ENCODE measurements around the gene IPO4. TPM values are rescaled to one million over a fixed set of nuclear protein-coding genes. Genes with fewer than 3 reads are reported as not detected.

The IPO4 gene
- total and polyA plus RNA-seq, 2 of the 13 experiments (the other 11 are each of a cell fraction or from before 2014, with no cell fraction given): 39.0 to 179 TPM

DNA sequence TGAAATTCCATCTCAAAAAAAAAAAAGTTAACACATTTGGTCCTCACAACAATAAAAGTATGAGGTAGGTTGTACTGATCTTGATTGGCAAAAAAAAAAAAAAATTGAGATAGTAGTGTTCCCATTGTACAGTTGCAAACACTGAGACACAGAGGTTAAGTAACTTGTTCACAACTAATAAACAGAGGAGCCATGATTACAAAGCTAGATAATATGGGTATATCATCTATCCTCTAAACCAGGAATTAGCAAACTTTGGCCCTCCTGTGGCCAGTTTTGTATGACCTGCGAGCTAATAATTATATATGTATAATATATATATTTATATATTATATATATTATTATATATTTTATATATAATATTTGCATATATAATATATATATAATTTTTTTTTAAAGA is 54.9 kb downstream of the IPO4 start:
- no peaks in the 10 kb centered on the region for H3K9me3 ChIP-seq (ENCODE audit: low read length)
- CTCF ChIA-PET (ENCODE audit: low intra/inter-chr PET ratio, low total read pairs): no interaction called here
- whole genome bisulfite sequencing (ENCODE audit: low lambda C conversion rate): over 99% methylated on average over 1 of the region's 1 CpG
- POLR2A ChIA-PET: interaction anchor here (2.0 to 22.7 kb wide), 4 partner anchors 7 to 39 kb away, joined by 9 to 977 read pairs (median 248); partner anchors contain the start of genes DCAF11, EMC9, NRL and PCK2
- H3K4me3 ChIP-seq (replicated peaks in 1 of 3; ENCODE audit: insufficient read depth in 1 of 3, low read depth in 2 of 3, low read length in 3 of 3): no peak overlapping the region
- FAIRE-seq: no peak
- peaks cover 70% of the 10 kb centered on the region for H3K4me1 ChIP-seq (ENCODE audit: insufficient read depth, low read length)
- H3K36me3 ChIP-seq (replicated peaks in 1 of 2; ENCODE audit: control insufficient read depth in 1 of 2, insufficient read depth in 2 of 2, low read length in 2 of 2): peaks cover 9 to 16% of the 10 kb centered on the region in 2 experiments
- no peak for ATAC-seq
- in situ Hi-C loops (cut with HindIII; ENCODE audit: extremely low pct_ligation_motif_present, low pct_unique_long_range_greater_than_20kb) (loop anchor here (25.0 kb wide), 1 partner anchor 821 kb away; the partner anchor contains the start of genes BCL2L2, PABPN1 and PPP1R3E), intact Hi-C loops (cut with micrococcal nuclease; ENCODE audit: unreplicated experiment) (no loop called here)
- no peak for DNase-seq (ENCODE audit: low spot score)
- H3K27ac ChIP-seq (ENCODE audit: extremely low read length, insufficient read depth, low read length): no peak overlapping the region
- no peaks in the 10 kb centered on the region; a peak in 1 of 5 replicates for H3K27me3 ChIP-seq (ENCODE audit: control insufficient read depth in 1 of 2, insufficient read depth in 2 of 2, low read length in 2 of 2)
- no peak overlapping the region for H3K4me2 ChIP-seq (ENCODE audit: low read depth, low read length)
- no peak overlapping the region for H3K9ac ChIP-seq (ENCODE audit: insufficient read depth, low read depth, low read length)
- H3K79me2 ChIP-seq (ENCODE audit: insufficient read depth, low read length): peaks cover 20% of the 10 kb centered on the region
- H2AFZ ChIP-seq (ENCODE audit: low read length): no peak overlapping the region
- no TSS peak for BruUV-seq (replicated peaks)
- TF ChIP-seq NR2F1 (CRISPR knock-in tag; IDR thresholded peaks at IDR 0.05): no peak
- TF ChIP-seq, protein P1, sequence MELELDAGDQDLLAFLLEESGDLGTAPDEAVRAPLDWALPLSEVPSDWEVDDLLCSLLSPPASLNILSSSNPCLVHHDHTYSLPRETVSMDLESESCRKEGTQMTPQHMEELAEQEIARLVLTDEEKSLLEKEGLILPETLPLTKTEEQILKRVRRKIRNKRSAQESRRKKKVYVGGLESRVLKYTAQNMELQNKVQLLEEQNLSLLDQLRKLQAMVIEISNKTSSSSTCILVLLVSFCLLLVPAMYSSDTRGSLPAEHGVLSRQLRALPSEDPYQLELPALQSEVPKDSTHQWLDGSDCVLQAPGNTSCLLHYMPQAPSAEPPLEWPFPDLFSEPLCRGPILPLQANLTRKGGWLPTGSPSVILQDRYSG (CRISPR knock-in tag; IDR thresholded peaks at IDR 0.05): no peak
- TF ChIP-seq ZNF629 (CRISPR knock-in tag; conservative IDR thresholded peaks at IDR 0.05): peak; percentile 90
- TF ChIP-seq, protein P2, sequence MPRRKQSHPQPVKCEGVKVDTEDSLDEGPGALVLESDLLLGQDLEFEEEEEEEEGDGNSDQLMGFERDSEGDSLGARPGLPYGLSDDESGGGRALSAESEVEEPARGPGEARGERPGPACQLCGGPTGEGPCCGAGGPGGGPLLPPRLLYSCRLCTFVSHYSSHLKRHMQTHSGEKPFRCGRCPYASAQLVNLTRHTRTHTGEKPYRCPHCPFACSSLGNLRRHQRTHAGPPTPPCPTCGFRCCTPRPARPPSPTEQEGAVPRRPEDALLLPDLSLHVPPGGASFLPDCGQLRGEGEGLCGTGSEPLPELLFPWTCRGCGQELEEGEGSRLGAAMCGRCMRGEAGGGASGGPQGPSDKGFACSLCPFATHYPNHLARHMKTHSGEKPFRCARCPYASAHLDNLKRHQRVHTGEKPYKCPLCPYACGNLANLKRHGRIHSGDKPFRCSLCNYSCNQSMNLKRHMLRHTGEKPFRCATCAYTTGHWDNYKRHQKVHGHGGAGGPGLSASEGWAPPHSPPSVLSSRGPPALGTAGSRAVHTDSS (CRISPR knock-in tag; conservative IDR thresholded peaks at IDR 0.05): no peak
- peak; percentile 45; the same call in 1 of the 2 replicates for TF ChIP-seq CHD4 (IDR thresholded peaks at IDR 0.05; ENCODE audit: borderline replicate concordance, low read length)
- TF ChIP-seq, protein P3, sequence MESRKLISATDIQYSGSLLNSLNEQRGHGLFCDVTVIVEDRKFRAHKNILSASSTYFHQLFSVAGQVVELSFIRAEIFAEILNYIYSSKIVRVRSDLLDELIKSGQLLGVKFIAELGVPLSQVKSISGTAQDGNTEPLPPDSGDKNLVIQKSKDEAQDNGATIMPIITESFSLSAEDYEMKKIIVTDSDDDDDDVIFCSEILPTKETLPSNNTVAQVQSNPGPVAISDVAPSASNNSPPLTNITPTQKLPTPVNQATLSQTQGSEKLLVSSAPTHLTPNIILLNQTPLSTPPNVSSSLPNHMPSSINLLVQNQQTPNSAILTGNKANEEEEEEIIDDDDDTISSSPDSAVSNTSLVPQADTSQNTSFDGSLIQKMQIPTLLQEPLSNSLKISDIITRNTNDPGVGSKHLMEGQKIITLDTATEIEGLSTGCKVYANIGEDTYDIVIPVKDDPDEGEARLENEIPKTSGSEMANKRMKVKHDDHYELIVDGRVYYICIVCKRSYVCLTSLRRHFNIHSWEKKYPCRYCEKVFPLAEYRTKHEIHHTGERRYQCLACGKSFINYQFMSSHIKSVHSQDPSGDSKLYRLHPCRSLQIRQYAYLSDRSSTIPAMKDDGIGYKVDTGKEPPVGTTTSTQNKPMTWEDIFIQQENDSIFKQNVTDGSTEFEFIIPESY (CRISPR knock-in tag; IDR thresholded peaks at IDR 0.05): no peak
- peaks cover 4% of the 10 kb centered on the region; the same call in 1 of the 2 replicates for H4K20me1 ChIP-seq (ENCODE audit: insufficient read depth, low read length)

All from HepG2 (cell line).